Stimulated activated CD4-positive, alpha-beta T cell treated with anti-CD3 and anti-CD28 coated beads, Interleukin-1b, Interleukin-23, amount 100 ng/mL, for 1 hour (primary cell): Measurements from ENCODE around the gene STAG3.
"Not testable (repeated sequence)": the region's sequence is repeated elsewhere in the genome, so short reads cannot be mapped to it uniquely, and the experiment has no call there.

ENCODE experiments used
- DNase-seq, 2 donors: peaks; one replicate each; pipeline ENCODE4 v3.0.0-alpha.2; 2020; ENCODE audit warnings: low read depth in 2 of 2

STAG3 gene

GRCh38 chr7:100171840-100172239, 5.9 kb upstream of the STAG3 start:
- DNase-seq: no peak

GRCh38 chr7:100173806-100174495, 3.8 kb upstream of the STAG3 start:
- no peak for DNase-seq

- DNase-seq: no peak
Measured at GRCh38 chr7:100174582-100174981, 3.1 kb upstream of the STAG3 start.

- DNase-seq: no peak
Measured at GRCh38 chr7:100175296-100175935, 2.3 kb upstream of the STAG3 start.

- DNase-seq: no peak
Measured at GRCh38 chr7:100176096-100177044, 1.3 kb upstream of the STAG3 start.

GRCh38 chr7:100180084-100180483, 2.4 kb downstream of the STAG3 start:
- not testable (repeated sequence) for DNase-seq

GRCh38 chr7:100182616-100183015, 4.9 kb downstream of the STAG3 start:
- DNase-seq: not testable (repeated sequence)

- DNase-seq: not testable (repeated sequence)
Measured at GRCh38 chr7:100183090-100183489, 5.4 kb downstream of the STAG3 start.

GRCh38 chr7:100185726-100186125, 8.0 kb downstream of the STAG3 start:
- no peak for DNase-seq

GRCh38 chr7:100189061-100189460, 11.3 kb downstream of the STAG3 start:
- no peak for DNase-seq

- DNase-seq: no peak
Measured at GRCh38 chr7:100190048-100190711, 12.5 kb downstream of the STAG3 start.

GRCh38 chr7:100191775-100192174, 14.1 kb downstream of the STAG3 start:
- DNase-seq: no peak

- not testable (repeated sequence) for DNase-seq
Measured at GRCh38 chr7:100192281-100192862, 14.7 kb downstream of the STAG3 start.

GRCh38 chr7:100192969-100193368, 15.3 kb downstream of the STAG3 start:
- DNase-seq: no peak

GRCh38 chr7:100195222-100195621, 17.5 kb downstream of the STAG3 start:
- DNase-seq: no peak

- not testable (repeated sequence) for DNase-seq
Measured at GRCh38 chr7:100195901-100196322, 18.2 kb downstream of the STAG3 start.

GRCh38 chr7:100198266-100198665, 20.5 kb downstream of the STAG3 start:
- DNase-seq: no peak

- DNase-seq: no peak
Measured at GRCh38 chr7:100200693-100201092, 23.0 kb downstream of the STAG3 start.

- no peak for DNase-seq
Measured at GRCh38 chr7:100204454-100204853, 26.7 kb downstream of the STAG3 start.

- no peak for DNase-seq
Measured at GRCh38 chr7:100208911-100209408, 31.2 kb downstream of the STAG3 start.

- no peak for DNase-seq
Measured at GRCh38 chr7:100209493-100209892, 31.8 kb downstream of the STAG3 start.
